H9 (cell line): ENCODE data around the gene KCTD16. TPM values are rescaled to one million over a fixed set of nuclear protein-coding genes. Genes with fewer than 3 reads are reported as not detected.

ENCODE experiments used
- DNase-seq: peaks from one replicate; pipeline ENCODE4 v3.0.0-alpha.2; 2017
- H2AFZ ChIP-seq: one replicate; pipeline ENCODE4 v1.6.1; 2013; ENCODE audit warnings: mild to moderate bottlenecking, low read length, control low read depth, moderate library complexity
- H2AK5ac ChIP-seq: 2 replicates; pipeline ENCODE4 v1.6.1; 2013; ENCODE audit warnings: low read length, control low read depth, mixed read lengths; ENCODE audit not compliant: insufficient read length
- H2BK120ac ChIP-seq: one replicate; pipeline ENCODE4 v1.6.1; 2013; ENCODE audit warnings: low read depth, mild to moderate bottlenecking, low read length, control low read depth, inconsistent platforms; ENCODE audit not compliant: poor library complexity, severe bottlenecking
- H2BK12ac ChIP-seq: 2 replicates; pipeline ENCODE4 v1.6.1; 2013; ENCODE audit warnings: low read length, control low read depth, mixed read lengths, low read depth; ENCODE audit not compliant: insufficient read length
- H2BK15ac ChIP-seq: 2 replicates; pipeline ENCODE4 v1.6.1; 2013; ENCODE audit warnings: low read depth, low read length, control low read depth
- H2BK20ac ChIP-seq: one replicate; pipeline ENCODE4 v1.6.1; 2013; ENCODE audit warnings: low read depth, mild to moderate bottlenecking, low read length, control low read depth, inconsistent platforms; ENCODE audit not compliant: poor library complexity, severe bottlenecking
- H2BK5ac ChIP-seq: 2 replicates; pipeline ENCODE4 v1.6.1; 2013; ENCODE audit warnings: low read length, control low read depth, mixed read lengths; ENCODE audit not compliant: insufficient read length
- H3K14ac ChIP-seq: 2 replicates; pipeline ENCODE4 v1.6.1; 2013; ENCODE audit warnings: low read length, control low read depth; ENCODE audit not compliant: insufficient read depth
- H3K18ac ChIP-seq: 2 replicates; pipeline ENCODE4 v1.6.1; 2013; ENCODE audit warnings: low read depth, mild to moderate bottlenecking, mixed read lengths, low read length, control low read depth; ENCODE audit not compliant: insufficient read length
- H3K23ac ChIP-seq: 2 replicates; pipeline ENCODE4 v1.6.1; 2013; ENCODE audit warnings: low read length, control low read depth, mixed read lengths, low read depth; ENCODE audit not compliant: insufficient read length
- H3K23me2 ChIP-seq: 2 replicates; pipeline ENCODE4 v1.6.1; 2013; ENCODE audit warnings: low read depth, mild to moderate bottlenecking, mixed read lengths, low read length, control low read depth; ENCODE audit not compliant: insufficient read length, poor library complexity, severe bottlenecking
- H3K27ac ChIP-seq: 2 replicates; pipeline ENCODE4 v1.5.1; 2013; ENCODE audit warnings: low read length, control low read depth, mixed read lengths, low read depth; ENCODE audit not compliant: insufficient read length
- H3K27me3 ChIP-seq: 2 replicates; pipeline ENCODE4 v1.6.1; 2013; ENCODE audit warnings: low read length, control low read depth, inconsistent platforms; ENCODE audit not compliant: insufficient read depth
- H3K4ac ChIP-seq: 2 replicates; pipeline ENCODE4 v1.6.1; 2013; ENCODE audit warnings: low read depth, mild to moderate bottlenecking, control low read depth, inconsistent platforms, low read length, moderate library complexity
- H3K4me1 ChIP-seq: 2 replicates; pipeline ENCODE4 v1.6.1; 2013; ENCODE audit warnings: low read length, control low read depth, inconsistent platforms; ENCODE audit not compliant: insufficient read depth
- H3K4me2 ChIP-seq: 2 replicates; pipeline ENCODE4 v1.6.1; 2013; ENCODE audit warnings: low read length, control low read depth, mixed read lengths; ENCODE audit not compliant: insufficient read length, insufficient read depth
- H3K56ac ChIP-seq: 2 replicates; pipeline ENCODE4 v1.6.1; 2013; ENCODE audit warnings: low read depth, mild to moderate bottlenecking, mixed read lengths, low read length, control low read depth; ENCODE audit not compliant: insufficient read length
- H3K79me1 ChIP-seq: 2 replicates; pipeline ENCODE4 v1.6.1; 2013; ENCODE audit warnings: low read depth, mild to moderate bottlenecking, moderate library complexity, low read length, control low read depth, inconsistent platforms; ENCODE audit not compliant: insufficient read depth, poor library complexity, severe bottlenecking
- H3K79me2 ChIP-seq: 2 replicates; pipeline ENCODE4 v1.6.1; 2013; ENCODE audit warnings: low read length, control low read depth, inconsistent platforms; ENCODE audit not compliant: insufficient read depth
- H3K9ac ChIP-seq: 2 replicates; pipeline ENCODE4 v1.6.1; 2013; ENCODE audit warnings: low read length, control low read depth, mixed read lengths; ENCODE audit not compliant: insufficient read length; ENCODE audit errors: extremely low read depth
- H3K9me3 ChIP-seq: one replicate; pipeline ENCODE4 v1.6.1; 2013; ENCODE audit warnings: low read depth, low read length, inconsistent platforms; ENCODE audit not compliant: control insufficient read depth
- H3T11ph ChIP-seq: one replicate; pipeline ENCODE4 v1.6.1; 2013; ENCODE audit warnings: mild to moderate bottlenecking, low read length, control low read depth, inconsistent platforms
- H4K20me1 ChIP-seq: one replicate; pipeline ENCODE4 v1.6.1; 2013; ENCODE audit not compliant: control insufficient read depth, insufficient read length, insufficient read depth
- H4K5ac ChIP-seq: 2 replicates; pipeline ENCODE4 v1.6.1; 2013; ENCODE audit warnings: low read depth, mild to moderate bottlenecking, mixed read lengths, low read length, control low read depth; ENCODE audit not compliant: insufficient read length
- H4K8ac ChIP-seq: replicated peaks from 2 replicates; pipeline ENCODE4 v1.6.1; 2013; ENCODE audit warnings: low read length, control low read depth, mixed read lengths, low read depth; ENCODE audit not compliant: insufficient read length
- H4K91ac ChIP-seq: 2 replicates; pipeline ENCODE4 v1.6.1; 2013; ENCODE audit warnings: low read depth, mild to moderate bottlenecking, moderate library complexity, mixed read lengths, low read length, control low read depth; ENCODE audit not compliant: insufficient read length
- H3K27ac Mint-ChIP-seq, 3 experiments: 2 replicates in 2 of 3; 3 replicates in 1 of 3; pipeline ENCODE4 v1.8.0; 2020 to 2021; ENCODE audit warnings: mixed read lengths in 3 of 3, mild to moderate bottlenecking in 1 of 3, moderate library complexity in 1 of 3
- H3K27me3 Mint-ChIP-seq: 2 replicates; pipeline ENCODE4 v1.8.0; 2021; ENCODE audit warnings: low read depth, mild to moderate bottlenecking, moderate library complexity, mixed read lengths
- H3K36me3 Mint-ChIP-seq, 3 experiments: 2 replicates in 2 of 3; 3 replicates in 1 of 3; pipeline ENCODE4 v1.8.0; 2020 to 2021; ENCODE audit warnings: low read depth in 3 of 3, mixed read lengths in 3 of 3; ENCODE audit not compliant: insufficient read depth in 1 of 3
- H3K4me1 Mint-ChIP-seq, 2 experiments: 2 replicates each; pipeline ENCODE4 v1.8.0; 2020; ENCODE audit warnings: mixed read lengths in 2 of 2
- H3K4me3 Mint-ChIP-seq, 2 experiments: 2 replicates in 1 of 2; 3 replicates in 1 of 2; pipeline ENCODE4 v1.8.0; 2020 to 2021; ENCODE audit warnings: mild to moderate bottlenecking in 2 of 2, mixed read lengths in 2 of 2, moderate library complexity in 1 of 2
- H3K9me3 Mint-ChIP-seq, 2 experiments: 2 replicates in 1 of 2; 3 replicates in 1 of 2; pipeline ENCODE4 v1.8.0; 2020; ENCODE audit warnings: mild to moderate bottlenecking in 2 of 2, mixed read lengths in 2 of 2, moderate library complexity in 1 of 2
- WGBS: extraction: QIAGEN DNeasy Blood & Tissue Kit; methylation state at CpG from one replicate; pipeline ENCODE4 v1.1.7; 2013; ENCODE audit warnings: missing lambda C conversion rate, low lambda C conversion rate, mixed read lengths; ENCODE audit not compliant: insufficient read length; ENCODE audit errors: extremely low coverage; 5-methylcytosine and 5-hydroxymethylcytosine counted together
- total RNA-seq: library from RNA; stranded (reverse); gene quantifications from 2 replicates; pipeline ENCODE4 v1.2.1, GENCODE V29; 2021
- TF ChIP-seq, protein P1 (sequence below): fragments of 200-600 bp; sonication (generic); conservative IDR thresholded peaks from 3 replicates; pipeline ENCODE4 v1.8.0; 2021; ENCODE audit warnings: antibody characterized with exemption, mild to moderate bottlenecking

KCTD16 gene
- total RNA-seq, 1 experiment from 2014 or later = 0.09 TPM

DNA sequence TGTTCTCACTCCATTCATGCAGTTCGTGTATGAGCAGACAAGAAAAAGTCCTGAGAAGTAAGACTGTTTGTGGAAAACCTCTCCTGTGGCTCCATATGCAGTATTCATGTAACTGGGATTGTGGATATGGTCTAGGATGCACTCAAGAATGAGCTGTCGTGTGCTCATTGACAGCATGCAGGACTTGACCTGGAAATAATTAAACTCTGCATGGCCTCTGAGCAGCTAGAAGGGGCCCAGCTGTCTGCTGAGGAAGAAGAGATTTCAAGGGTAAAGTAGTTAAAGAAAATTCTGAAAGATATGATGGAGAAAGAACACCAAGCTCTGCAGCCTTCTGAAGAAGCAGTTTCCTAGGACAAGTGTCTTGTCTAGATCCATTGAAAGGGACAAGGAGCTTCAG, 89.4 kb downstream of the KCTD16 start:
- H3K23ac ChIP-seq = no peak overlapping the region
- no peak overlapping the region for H4K91ac ChIP-seq
- H4K5ac ChIP-seq = no peak overlapping the region
- H3K9me3 ChIP-seq = no peaks in the 10 kb centered on the region
- no peak overlapping the region for H4K8ac ChIP-seq
- no peak overlapping the region for H3K14ac ChIP-seq
- WGBS = no CpG with 5 or more reads among the region's 2 CpGs
- H3K4me1 ChIP-seq = no peaks in the 10 kb centered on the region
- Mint-ChIP-seq H3K4me1 (peaks cover 2 to 3% of the 10 kb centered on the region in 2 experiments; a peak in 3 of 4 replicates), H3K9me3 (no peaks in the 10 kb centered on the region), H3K27me3 (no peaks in the 10 kb centered on the region), H3K27ac (no peak overlapping the region), H3K36me3 (no peaks in the 10 kb centered on the region), H3K4me3 (no peak overlapping the region)
- no peak overlapping the region for H3K4me2 ChIP-seq
- no peak overlapping the region for H3K56ac ChIP-seq
- H3T11ph ChIP-seq = no peak overlapping the region
- no peak overlapping the region for H2AFZ ChIP-seq
- H2AK5ac ChIP-seq = no peak overlapping the region
- no peaks in the 10 kb centered on the region for H4K20me1 ChIP-seq
- DNase-seq = no peak
- H2BK12ac ChIP-seq = no peak overlapping the region
- H2BK5ac ChIP-seq = no peak overlapping the region
- H3K79me2 ChIP-seq = no peaks in the 10 kb centered on the region
- H3K18ac ChIP-seq = no peak overlapping the region
- H3K79me1 ChIP-seq = no peaks in the 10 kb centered on the region
- H3K4ac ChIP-seq = no peak overlapping the region
- H3K27me3 ChIP-seq = no peaks in the 10 kb centered on the region
- H2BK20ac ChIP-seq = no peak overlapping the region
- no peak overlapping the region for H2BK15ac ChIP-seq
- TF ChIP-seq, protein P1, sequence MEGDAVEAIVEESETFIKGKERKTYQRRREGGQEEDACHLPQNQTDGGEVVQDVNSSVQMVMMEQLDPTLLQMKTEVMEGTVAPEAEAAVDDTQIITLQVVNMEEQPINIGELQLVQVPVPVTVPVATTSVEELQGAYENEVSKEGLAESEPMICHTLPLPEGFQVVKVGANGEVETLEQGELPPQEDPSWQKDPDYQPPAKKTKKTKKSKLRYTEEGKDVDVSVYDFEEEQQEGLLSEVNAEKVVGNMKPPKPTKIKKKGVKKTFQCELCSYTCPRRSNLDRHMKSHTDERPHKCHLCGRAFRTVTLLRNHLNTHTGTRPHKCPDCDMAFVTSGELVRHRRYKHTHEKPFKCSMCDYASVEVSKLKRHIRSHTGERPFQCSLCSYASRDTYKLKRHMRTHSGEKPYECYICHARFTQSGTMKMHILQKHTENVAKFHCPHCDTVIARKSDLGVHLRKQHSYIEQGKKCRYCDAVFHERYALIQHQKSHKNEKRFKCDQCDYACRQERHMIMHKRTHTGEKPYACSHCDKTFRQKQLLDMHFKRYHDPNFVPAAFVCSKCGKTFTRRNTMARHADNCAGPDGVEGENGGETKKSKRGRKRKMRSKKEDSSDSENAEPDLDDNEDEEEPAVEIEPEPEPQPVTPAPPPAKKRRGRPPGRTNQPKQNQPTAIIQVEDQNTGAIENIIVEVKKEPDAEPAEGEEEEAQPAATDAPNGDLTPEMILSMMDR = no peak
- H3K27ac ChIP-seq = no peak overlapping the region
- H2BK120ac ChIP-seq = no peak overlapping the region
- H3K23me2 ChIP-seq = no peaks in the 10 kb centered on the region
- no peak overlapping the region for H3K9ac ChIP-seq
